Testis (tissue), 3 donors: ENCODE results near the gene LRMDA. TPM values are rescaled to one million over a fixed set of nuclear protein-coding genes. Genes with fewer than 3 reads are reported as not detected.

Experiments used
- DNase-seq: peaks from one replicate; pipeline ENCODE4 v3.0.0-alpha.2; 2019
- H3K27ac ChIP-seq, 2 donors: fragments of 200-600 bp; sonication (generic); one replicate each; pipeline ENCODE4 v1.5.1; 2019
- H3K27me3 ChIP-seq: fragments of 200-600 bp; sonication (generic); one replicate; pipeline ENCODE4 v1.5.1; 2019
- H3K36me3 ChIP-seq: fragments of 200-600 bp; sonication (generic); one replicate; pipeline ENCODE4 v1.5.1; 2017; ENCODE audit warnings: low read depth; ENCODE audit errors: missing control alignments
- H3K4me1 ChIP-seq: fragments of 200-600 bp; sonication (generic); one replicate; pipeline ENCODE4 v1.5.1; 2019
- H3K4me3 ChIP-seq, 2 donors: fragments of 200-600 bp; sonication (generic); one replicate each; pipeline ENCODE4 v1.5.1; 2017 to 2019
- H3K9me3 ChIP-seq: fragments of 200-600 bp; sonication (generic); one replicate; pipeline ENCODE4 v1.5.1; 2017
- POLR2A ChIP-seq: fragments of 450-650 bp; IDR thresholded peaks from one replicate; pipeline ENCODE4 v1.6.1; 2017; ENCODE audit warnings: antibody characterized with exemption, mild to moderate bottlenecking, moderate library complexity
- WGBS, 2 donors: methylation state at CpG; one replicate each; pipeline ENCODE4 v1.1.5; 2018; 5-methylcytosine and 5-hydroxymethylcytosine counted together
- intact Hi-C: fragments of 100-400 bp; cut with DNase I; formaldehyde crosslinking; loops from one replicate; pipeline ENCODE4 v1.15.1; 2023; ENCODE audit warnings: low total_unique reads
- polyA plus RNA-seq: library from polyadenylated mRNA; stranded (reverse); fragments of 350-450 nt; fragmentation: Illumina TruSeq; extraction: RNeasy Lipid Tissue Mini Kit (QIAGEN cat#74804); gene quantifications from one replicate; pipeline ENCODE4 v1.2.3, GENCODE V29; 2014; ENCODE audit warnings: low read depth, low replicate concordance; ENCODE audit not compliant: insufficient read depth
- total RNA-seq, 2 donors: library from RNA; depleted of rRNA; stranded (reverse); fragments of >200 nt; gene quantifications; one replicate each; pipeline ENCODE4 v1.2.3, GENCODE V29; 2016
- TF ChIP-seq, protein P1 (sequence below), 3 experiments: fragments of 450-650 bp in 2 of 3; fragments of 200-600 bp in 1 of 3; sonication (generic) in 1 of 3; IDR thresholded peaks; one replicate each; pipeline ENCODE4 v1.5.1; 2016 to 2019; ENCODE audit warnings: antibody characterized with exemption in 3 of 3, mild to moderate bottlenecking in 2 of 3, moderate library complexity in 1 of 3

LRMDA gene
- total and polyA plus RNA-seq, 3 donors from 2014 or later: 7.6 to 13.8 (median 10.6) TPM

DNA sequence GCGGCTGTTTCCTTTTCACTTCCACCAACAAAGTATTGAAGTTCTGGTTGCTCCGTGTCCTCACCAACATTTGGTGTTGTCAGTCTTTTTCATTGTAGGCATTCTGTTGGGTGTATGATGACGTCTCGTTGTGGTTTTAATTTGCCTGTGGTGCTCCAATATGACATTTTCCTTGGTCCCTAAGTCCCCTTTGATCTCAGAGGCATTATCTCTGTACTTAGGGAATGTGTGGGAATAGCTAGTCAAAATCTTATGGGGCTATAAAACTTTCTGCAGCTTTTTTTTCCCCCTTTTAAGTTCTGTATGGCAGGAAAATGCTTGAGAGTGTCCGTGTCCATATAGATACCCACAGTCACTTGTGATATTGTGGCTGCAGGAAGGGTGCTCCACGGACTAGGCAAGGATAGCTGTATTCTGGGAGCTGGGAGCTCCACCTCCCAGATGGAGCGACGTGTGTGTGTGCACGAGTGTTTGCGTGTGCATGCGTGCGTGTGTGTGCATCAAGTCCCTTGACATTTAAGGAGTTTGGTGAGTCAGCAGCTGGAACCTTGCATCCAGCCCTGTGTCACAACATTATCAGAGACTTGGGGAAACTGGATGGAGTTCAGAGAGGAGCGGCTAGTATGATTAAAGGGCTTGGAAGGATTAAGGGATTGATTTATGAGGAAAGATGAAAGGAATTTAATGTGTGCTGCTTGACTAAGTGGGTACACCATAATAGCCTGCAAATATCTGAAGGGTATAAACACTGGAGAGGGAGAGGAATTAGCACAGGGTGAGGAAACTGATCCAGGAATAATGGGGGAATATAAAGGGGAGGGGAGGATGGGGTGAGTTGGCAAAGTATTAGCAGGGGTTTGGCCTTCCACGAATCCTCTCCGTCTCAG is 66.8 kb downstream of the LRMDA start:
- Histone ChIP-seq H3K27me3 (no peaks in the 10 kb centered on the region), H3K4me1 (no peaks in the 10 kb centered on the region), H3K4me3 (no peak overlapping the region), H3K36me3 (no peaks in the 10 kb centered on the region), H3K27ac (no peak overlapping the region), H3K9me3 (no peaks in the 10 kb centered on the region)
- 88 to 89% methylated on average over 15 of the region's 15 CpGs for WGBS, 2 donors
- no peak for DNase-seq
- intact Hi-C loops: no loop called here
- TF ChIP-seq, protein P1, sequence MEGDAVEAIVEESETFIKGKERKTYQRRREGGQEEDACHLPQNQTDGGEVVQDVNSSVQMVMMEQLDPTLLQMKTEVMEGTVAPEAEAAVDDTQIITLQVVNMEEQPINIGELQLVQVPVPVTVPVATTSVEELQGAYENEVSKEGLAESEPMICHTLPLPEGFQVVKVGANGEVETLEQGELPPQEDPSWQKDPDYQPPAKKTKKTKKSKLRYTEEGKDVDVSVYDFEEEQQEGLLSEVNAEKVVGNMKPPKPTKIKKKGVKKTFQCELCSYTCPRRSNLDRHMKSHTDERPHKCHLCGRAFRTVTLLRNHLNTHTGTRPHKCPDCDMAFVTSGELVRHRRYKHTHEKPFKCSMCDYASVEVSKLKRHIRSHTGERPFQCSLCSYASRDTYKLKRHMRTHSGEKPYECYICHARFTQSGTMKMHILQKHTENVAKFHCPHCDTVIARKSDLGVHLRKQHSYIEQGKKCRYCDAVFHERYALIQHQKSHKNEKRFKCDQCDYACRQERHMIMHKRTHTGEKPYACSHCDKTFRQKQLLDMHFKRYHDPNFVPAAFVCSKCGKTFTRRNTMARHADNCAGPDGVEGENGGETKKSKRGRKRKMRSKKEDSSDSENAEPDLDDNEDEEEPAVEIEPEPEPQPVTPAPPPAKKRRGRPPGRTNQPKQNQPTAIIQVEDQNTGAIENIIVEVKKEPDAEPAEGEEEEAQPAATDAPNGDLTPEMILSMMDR (IDR thresholded peaks at IDR 0.05): no peak
- no peak for TF ChIP-seq POLR2A

DNA sequence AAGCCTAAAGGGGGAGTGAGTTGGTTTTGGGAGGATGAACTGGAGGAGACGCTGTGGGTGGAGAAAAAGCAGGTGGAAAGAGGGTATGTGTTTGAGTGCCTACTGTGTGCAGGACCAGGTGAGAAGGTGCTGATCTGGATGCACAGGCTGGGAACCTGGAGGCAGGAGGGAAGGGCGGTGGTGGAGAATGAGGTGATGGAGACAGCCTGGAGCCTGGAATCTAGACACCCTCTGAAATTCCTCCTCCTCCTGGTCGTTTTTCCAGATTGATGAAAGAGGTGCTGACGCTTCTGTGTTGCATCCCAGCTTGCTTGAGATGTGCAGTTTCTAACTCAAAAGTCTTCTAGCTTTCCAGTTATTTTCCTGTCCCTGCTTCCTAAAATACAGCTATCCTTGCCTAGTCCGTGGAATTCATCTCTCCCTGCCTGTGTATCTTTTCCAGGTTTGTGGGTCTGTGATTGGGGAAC is 67.5 kb downstream of the LRMDA start:
- Histone ChIP-seq H3K4me3 (no peak overlapping the region), H3K36me3 (no peaks in the 10 kb centered on the region), H3K27ac (no peak overlapping the region), H3K9me3 (no peaks in the 10 kb centered on the region), H3K4me1 (no peaks in the 10 kb centered on the region), H3K27me3 (no peaks in the 10 kb centered on the region)
- DNase-seq: no peak
- TF ChIP-seq POLR2A: no peak
- TF ChIP-seq, protein P1 (IDR thresholded peaks at IDR 0.05): no peak
- intact Hi-C loops: no loop called here
- WGBS, 2 donors: 75 to 87% methylated on average over 5 of the region's 5 CpGs

DNA sequence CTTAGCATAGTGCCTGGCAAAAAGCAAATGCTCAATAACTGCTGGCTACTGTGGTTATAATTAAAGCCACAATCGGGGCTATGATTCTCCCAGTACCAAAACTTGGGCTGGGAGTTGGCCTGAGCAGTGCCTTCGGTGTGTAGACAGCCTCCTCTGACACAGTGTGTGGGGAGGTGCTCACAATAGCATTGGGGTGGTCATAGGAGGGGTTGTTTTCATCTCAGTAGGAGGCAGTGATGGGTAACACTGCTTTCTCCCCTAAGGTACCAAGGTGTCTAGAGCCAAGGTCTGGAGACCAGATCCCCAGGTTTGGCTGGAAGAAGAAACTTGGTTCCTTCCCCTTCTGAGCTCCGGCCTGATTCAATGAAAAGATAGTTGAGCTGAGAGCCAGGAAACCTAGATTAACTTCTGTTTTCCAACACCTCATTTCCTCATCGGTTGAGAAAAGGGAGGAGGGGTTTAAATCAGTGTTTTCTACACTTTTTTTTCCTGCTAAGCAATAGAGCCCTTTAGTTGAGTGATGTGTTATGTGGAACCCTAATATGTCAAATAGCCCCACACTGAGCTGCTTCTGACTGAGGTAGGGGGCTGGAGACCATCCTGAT is 68.2 kb downstream of the LRMDA start:
- no peak for TF ChIP-seq POLR2A
- TF ChIP-seq, protein P1 (IDR thresholded peaks at IDR 0.05): no peak
- Histone ChIP-seq H3K4me1 (no peaks in the 10 kb centered on the region), H3K36me3 (no peaks in the 10 kb centered on the region), H3K4me3 (no peak overlapping the region), H3K27ac (no peak overlapping the region), H3K9me3 (no peaks in the 10 kb centered on the region), H3K27me3 (no peaks in the 10 kb centered on the region)
- 86 to 89% methylated on average over 4 of the region's 4 CpGs for WGBS, 2 donors
- DNase-seq: no peak
- intact Hi-C loops: no loop called here

DNA sequence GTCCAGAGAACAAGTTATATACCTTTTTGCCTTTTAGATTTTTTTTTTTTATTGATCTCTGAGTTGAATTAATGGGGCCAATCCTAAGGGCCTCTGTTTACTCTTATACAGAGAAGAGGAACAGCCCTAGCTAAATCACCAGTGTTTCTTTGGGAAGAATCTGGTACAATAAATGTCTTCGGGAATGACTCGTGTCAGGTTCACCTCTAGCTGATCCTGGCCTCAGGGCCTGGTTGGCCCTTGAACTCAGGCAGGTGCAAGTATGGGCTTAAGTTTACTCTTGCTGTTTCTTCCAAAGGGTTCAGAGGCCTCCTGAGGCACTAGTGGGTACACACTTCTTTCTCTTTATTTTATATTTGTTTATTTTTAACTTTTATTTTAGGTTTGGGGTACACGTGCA is 71.0 kb downstream of the LRMDA start:
- intact Hi-C loops: no loop called here
- Histone ChIP-seq H3K27me3 (no peaks in the 10 kb centered on the region), H3K36me3 (no peaks in the 10 kb centered on the region), H3K27ac (no peak overlapping the region), H3K4me1 (no peaks in the 10 kb centered on the region), H3K4me3 (no peak overlapping the region), H3K9me3 (no peaks in the 10 kb centered on the region)
- TF ChIP-seq, protein P1 (IDR thresholded peaks at IDR 0.05): no peak
- no peak for DNase-seq
- 95 to 97% methylated on average over 3 of the region's 3 CpGs for WGBS, 2 donors
